Measurements from ENCODE around the gene CNPY4. TPM values are rescaled to one million over a fixed set of nuclear protein-coding genes. Genes with fewer than 3 reads are reported as not detected.

The CNPY4 gene
- total and polyA plus RNA-seq, 10 of the 15 experiments (the other 5 are each of a cell fraction or from before 2014, with no cell fraction given), result 2.5 to 9.2 (median 6.8) TPM

GRCh38 chr7:100158229-100159098 is 39.0 kb downstream of the CNPY4 start, which contains the start of gene TRAPPC14 (continued):
- peak; percentile 57; the same call in 1 of the 2 replicates for TF ChIP-seq ZNF687 (IDR thresholded peaks at IDR 0.05)
- no peak for TF ChIP-seq IRF5 (IDR thresholded peaks at IDR 0.05; ENCODE audit: borderline replicate concordance)
- TF ChIP-seq SMC3 (IDR thresholded peaks at IDR 0.05; ENCODE audit: borderline replicate concordance, low read length), result no peak
- no peak for TF ChIP-seq STAT3 (IDR thresholded peaks at IDR 0.05; ENCODE audit: low read depth, low read length)
- TF ChIP-seq REST (IDR thresholded peaks at IDR 0.05; ENCODE audit: low read depth, low read length), result no peak
- no peak for TF ChIP-seq MTA3 (IDR thresholded peaks at IDR 0.05; ENCODE audit: borderline replicate concordance, low read length)
- TF ChIP-seq RB1 (IDR thresholded peaks at IDR 0.05; ENCODE audit: borderline replicate concordance), result peak; percentile 55; the same call in 1 of the 2 replicates
- peak in 1 of 2 experiments; percentile 17; a peak in 1 of 4 replicates for TF ChIP-seq IKZF2 (IDR thresholded peaks at IDR 0.05)
- no peak for TF ChIP-seq NFYB (IDR thresholded peaks at IDR 0.05; ENCODE audit: insufficient read depth, low read depth, low read length)
- TF ChIP-seq NR2F1 (conservative IDR thresholded peaks at IDR 0.05), result peak; percentile 54; the same call in 1 of the 2 replicates
- no peak for TF ChIP-seq TARDBP (IDR thresholded peaks at IDR 0.05; ENCODE audit: borderline replicate concordance)
- TF ChIP-seq RUNX3 (IDR thresholded peaks at IDR 0.05; ENCODE audit: low read length), result peak; percentile 49
- TF ChIP-seq TBL1XR1 (IDR thresholded peaks at IDR 0.05; ENCODE audit: low read depth, low read length), result no peak
- TF ChIP-seq YBX1 (IDR thresholded peaks at IDR 0.05), result no peak
- no peak for TF ChIP-seq PKNOX1 (IDR thresholded peaks at IDR 0.05)
- TF ChIP-seq SIN3A (IDR thresholded peaks at IDR 0.05; ENCODE audit: low read depth, low read length), result no peak
- no peak for TF ChIP-seq SUZ12 (IDR thresholded peaks at IDR 0.05; ENCODE audit: unreplicated experiment)
- peak; percentile 57 for TF ChIP-seq HDAC6 (IDR thresholded peaks at IDR 0.05; ENCODE audit: unreplicated experiment)
- TF ChIP-seq EED (IDR thresholded peaks at IDR 0.05; ENCODE audit: low read depth), result no peak; the same call in 1 of the 2 replicates
- TF ChIP-seq HCFC1 (IDR thresholded peaks at IDR 0.05; ENCODE audit: low read length), result peak; percentile 49
- TF ChIP-seq ZBED1 (IDR thresholded peaks at IDR 0.05; ENCODE audit: borderline replicate concordance), result no peak

All from GM12878 (cell line).